HepG2 (cell line): Measurements from ENCODE around the gene PRSS8. TPM values are rescaled to one million over a fixed set of nuclear protein-coding genes. Genes with fewer than 3 reads are reported as not detected.
A peak's percentile ranks its signal among the peaks of the same experiment; 100 is the strongest.

Experiments
- AKAP8 ChIP-seq: sonication (generic); formaldehyde crosslinking; IDR thresholded peaks from 2 replicates; pipeline ENCODE4 v1.5.1; 2020; ENCODE audit warnings: mild to moderate bottlenecking, missing genetic modification reagents
- CENPT ChIP-seq: sonication (generic); formaldehyde crosslinking; IDR thresholded peaks from 2 replicates; pipeline ENCODE4 v1.8.0; 2022; ENCODE audit warnings: low read depth, mild to moderate bottlenecking, moderate library complexity, missing genetic modification reagents
- DNMT3B ChIP-seq: conservative IDR thresholded peaks from 2 replicates; pipeline ENCODE4 v1.6.1; 2016; ENCODE audit warnings: missing biosample characterization, control low read depth
- FIP1L1 ChIP-seq: fragments of 200-400 bp; formaldehyde crosslinking; IDR thresholded peaks from 2 replicates; pipeline ENCODE4 v1.6.1; 2018; ENCODE audit warnings: low read depth, mild to moderate bottlenecking, low read length, moderate library complexity, borderline replicate concordance; ENCODE audit not compliant: insufficient read depth
- FOXJ3 ChIP-seq: sonication (generic); formaldehyde crosslinking; IDR thresholded peaks from 2 replicates; pipeline ENCODE4 v1.4.0; 2020; ENCODE audit warnings: missing genetic modification reagents, mild to moderate bottlenecking, borderline replicate concordance
- KDM2A ChIP-seq: sonication (generic); formaldehyde crosslinking; IDR thresholded peaks from 2 replicates; pipeline ENCODE4 v1.4.0; 2020; ENCODE audit warnings: low read depth, missing genetic modification reagents, borderline replicate concordance
- KMT2B ChIP-seq: IDR thresholded peaks from 2 replicates; pipeline ENCODE4 v1.6.1; 2016; ENCODE audit warnings: missing genetic modification reagents, missing compliant biosample characterization
- RAD51 ChIP-seq: fragments of 450-650 bp; IDR thresholded peaks from 2 replicates; pipeline ENCODE4 v1.6.1; 2016; ENCODE audit warnings: borderline replicate concordance
- RNF2 ChIP-seq: fragments of 450-650 bp; conservative IDR thresholded peaks from 2 replicates; pipeline ENCODE4 v1.6.1; 2016; ENCODE audit warnings: low read depth
- SRF ChIP-seq: IDR thresholded peaks from 2 replicates; pipeline ENCODE4 v1.6.1; 2011; ENCODE audit warnings: mild to moderate bottlenecking, low read depth, low read length, moderate library complexity
- ZNF138 ChIP-seq: sonication (generic); formaldehyde crosslinking; IDR thresholded peaks from 2 replicates; pipeline ENCODE4 v1.5.0; 2020; ENCODE audit warnings: mild to moderate bottlenecking, low read depth, missing genetic modification reagents
- ZNF546 ChIP-seq: sonication (generic); formaldehyde crosslinking; conservative IDR thresholded peaks from 2 replicates; pipeline ENCODE4 v1.8.1; 2023; ENCODE audit warnings: mild to moderate bottlenecking, missing genetic modification reagents
- polyA plus RNA-seq, 8 experiments: library from polyadenylated mRNA; depleted of rRNA in 3 of 8; stranded (reverse) in 7 of 8; unstranded in 1 of 8; fragments of >200 nt; fragmentation: Illumina TruSeq in 4 of 8; extraction: Trizol in 4 of 8; gene quantifications; 2 replicates each; pipeline versions ENCODE4 v1.2.1 to v1.2.3, GENCODE V29; 2011 to 2016; ENCODE audit warnings: low read depth in 4 of 8, missing spikeins in 1 of 8, mixed read lengths in 1 of 8; ENCODE audit not compliant: insufficient read depth in 1 of 8
- total RNA-seq, 5 experiments: library from RNA; depleted of rRNA; stranded (reverse); fragments of >200 nt; fragmentation: Illumina TruSeq; extraction: Trizol; gene quantifications; 2 replicates each; pipeline ENCODE4 v1.2.3, GENCODE V29; 2016; ENCODE audit warnings: low read depth in 1 of 5
- TF ChIP-seq, protein P1 (sequence below): sonication (generic); formaldehyde crosslinking; IDR thresholded peaks from 2 replicates; pipeline ENCODE4 v1.5.0; 2020; ENCODE audit warnings: mild to moderate bottlenecking, missing genetic modification reagents
- TF ChIP-seq, protein P2 (sequence below): sonication (generic); formaldehyde crosslinking; IDR thresholded peaks from 2 replicates; pipeline ENCODE4 v1.4.0; 2020; ENCODE audit warnings: missing genetic modification reagents, borderline replicate concordance
- TF ChIP-seq, protein P3 (sequence below): sonication (generic); formaldehyde crosslinking; IDR thresholded peaks from 2 replicates; pipeline ENCODE4; 2020; ENCODE audit warnings: missing genetic modification reagents, mild to moderate bottlenecking, borderline replicate concordance
- TF ChIP-seq, protein P4 (sequence below): sonication (generic); formaldehyde crosslinking; IDR thresholded peaks from 2 replicates; pipeline ENCODE4 v1.4.0; 2020; ENCODE audit warnings: low read depth, missing genetic modification reagents

PRSS8 gene
- total and polyA plus RNA-seq, 2 of the 13 experiments (the other 11 are each of a cell fraction or from before 2014, with no cell fraction given) = 2.6 to 7.2 TPM

DNA sequence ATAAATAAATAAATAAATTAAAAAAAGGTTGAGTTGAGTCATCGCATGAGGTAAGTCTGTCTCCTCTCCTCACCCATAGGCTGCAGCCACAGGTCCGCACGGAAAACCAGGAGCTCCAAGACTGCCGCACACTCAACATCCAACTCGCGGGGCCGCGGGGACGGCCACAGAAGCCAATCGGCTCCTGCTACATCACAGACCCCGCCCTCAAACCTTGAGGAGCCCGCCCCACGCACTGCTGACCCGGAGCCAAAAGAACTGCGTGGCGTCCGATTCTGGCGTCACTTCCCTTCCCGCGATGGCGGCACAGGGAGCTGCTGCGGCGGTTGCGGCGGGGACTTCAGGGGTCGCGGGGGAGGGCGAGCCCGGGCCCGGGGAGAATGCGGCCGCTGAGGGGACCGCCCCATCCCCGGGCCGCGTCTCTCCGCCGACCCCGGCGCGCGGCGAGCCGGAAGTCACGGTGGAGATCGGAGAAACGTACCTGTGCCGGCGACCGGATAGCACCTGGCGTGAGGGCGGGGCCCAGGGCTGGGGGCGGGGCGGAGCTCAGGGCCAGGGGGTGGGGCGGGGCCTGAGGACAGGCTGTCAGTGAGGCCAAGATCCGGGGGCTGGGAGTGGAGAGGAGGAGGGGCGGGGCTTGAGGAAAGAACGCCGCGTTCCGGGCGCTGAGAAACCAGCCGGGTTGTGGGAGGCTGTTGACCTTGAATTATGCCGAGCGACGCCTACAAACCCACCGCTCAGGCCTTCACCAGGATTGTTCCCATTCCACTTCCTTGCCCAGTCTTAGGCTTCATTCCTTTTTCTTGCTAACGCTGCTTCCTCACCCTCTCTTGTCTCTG lies 17.9 kb downstream of the PRSS8 start, which contains the start of gene KAT8 (continued):
- TF ChIP-seq ZNF546 (CRISPR knock-in tag) (no peak), AKAP8 (CRISPR knock-in tag) (no peak; the same call in 1 of the 2 replicates), KMT2B (CRISPR knock-in tag) (peak; percentile 84), RNF2 (no peak), FIP1L1 (0 out of 2 replicates have a peak, but pooled peaks have one; percentile 61), SRF (peak; percentile 64), KDM2A (CRISPR knock-in tag) (peak; percentile 99), RAD51 (no peak), ZNF138 (CRISPR knock-in tag) (no peak), CENPT (CRISPR knock-in tag) (0 out of 2 replicates have a peak, but pooled peaks have one; percentile 43), DNMT3B (CRISPR knock-in tag) (no peak), FOXJ3 (CRISPR knock-in tag) (no peak)
- TF ChIP-seq, protein P1, sequence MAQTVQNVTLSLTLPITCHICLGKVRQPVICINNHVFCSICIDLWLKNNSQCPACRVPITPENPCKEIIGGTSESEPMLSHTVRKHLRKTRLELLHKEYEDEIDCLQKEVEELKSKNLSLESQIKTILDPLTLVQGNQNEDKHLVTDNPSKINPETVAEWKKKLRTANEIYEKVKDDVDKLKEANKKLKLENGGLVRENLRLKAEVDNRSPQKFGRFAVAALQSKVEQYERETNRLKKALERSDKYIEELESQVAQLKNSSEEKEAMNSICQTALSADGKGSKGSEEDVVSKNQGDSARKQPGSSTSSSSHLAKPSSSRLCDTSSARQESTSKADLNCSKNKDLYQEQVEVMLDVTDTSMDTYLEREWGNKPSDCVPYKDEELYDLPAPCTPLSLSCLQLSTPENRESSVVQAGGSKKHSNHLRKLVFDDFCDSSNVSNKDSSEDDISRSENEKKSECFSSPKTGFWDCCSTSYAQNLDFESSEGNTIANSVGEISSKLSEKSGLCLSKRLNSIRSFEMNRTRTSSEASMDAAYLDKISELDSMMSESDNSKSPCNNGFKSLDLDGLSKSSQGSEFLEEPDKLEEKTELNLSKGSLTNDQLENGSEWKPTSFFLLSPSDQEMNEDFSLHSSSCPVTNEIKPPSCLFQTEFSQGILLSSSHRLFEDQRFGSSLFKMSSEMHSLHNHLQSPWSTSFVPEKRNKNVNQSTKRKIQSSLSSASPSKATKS (CRISPR knock-in tag) = no peak
- TF ChIP-seq, protein P2, sequence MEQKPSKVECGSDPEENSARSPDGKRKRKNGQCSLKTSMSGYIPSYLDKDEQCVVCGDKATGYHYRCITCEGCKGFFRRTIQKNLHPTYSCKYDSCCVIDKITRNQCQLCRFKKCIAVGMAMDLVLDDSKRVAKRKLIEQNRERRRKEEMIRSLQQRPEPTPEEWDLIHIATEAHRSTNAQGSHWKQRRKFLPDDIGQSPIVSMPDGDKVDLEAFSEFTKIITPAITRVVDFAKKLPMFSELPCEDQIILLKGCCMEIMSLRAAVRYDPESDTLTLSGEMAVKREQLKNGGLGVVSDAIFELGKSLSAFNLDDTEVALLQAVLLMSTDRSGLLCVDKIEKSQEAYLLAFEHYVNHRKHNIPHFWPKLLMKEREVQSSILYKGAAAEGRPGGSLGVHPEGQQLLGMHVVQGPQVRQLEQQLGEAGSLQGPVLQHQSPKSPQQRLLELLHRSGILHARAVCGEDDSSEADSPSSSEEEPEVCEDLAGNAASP (CRISPR knock-in tag) = peak; percentile 82
- TF ChIP-seq, protein P3, sequence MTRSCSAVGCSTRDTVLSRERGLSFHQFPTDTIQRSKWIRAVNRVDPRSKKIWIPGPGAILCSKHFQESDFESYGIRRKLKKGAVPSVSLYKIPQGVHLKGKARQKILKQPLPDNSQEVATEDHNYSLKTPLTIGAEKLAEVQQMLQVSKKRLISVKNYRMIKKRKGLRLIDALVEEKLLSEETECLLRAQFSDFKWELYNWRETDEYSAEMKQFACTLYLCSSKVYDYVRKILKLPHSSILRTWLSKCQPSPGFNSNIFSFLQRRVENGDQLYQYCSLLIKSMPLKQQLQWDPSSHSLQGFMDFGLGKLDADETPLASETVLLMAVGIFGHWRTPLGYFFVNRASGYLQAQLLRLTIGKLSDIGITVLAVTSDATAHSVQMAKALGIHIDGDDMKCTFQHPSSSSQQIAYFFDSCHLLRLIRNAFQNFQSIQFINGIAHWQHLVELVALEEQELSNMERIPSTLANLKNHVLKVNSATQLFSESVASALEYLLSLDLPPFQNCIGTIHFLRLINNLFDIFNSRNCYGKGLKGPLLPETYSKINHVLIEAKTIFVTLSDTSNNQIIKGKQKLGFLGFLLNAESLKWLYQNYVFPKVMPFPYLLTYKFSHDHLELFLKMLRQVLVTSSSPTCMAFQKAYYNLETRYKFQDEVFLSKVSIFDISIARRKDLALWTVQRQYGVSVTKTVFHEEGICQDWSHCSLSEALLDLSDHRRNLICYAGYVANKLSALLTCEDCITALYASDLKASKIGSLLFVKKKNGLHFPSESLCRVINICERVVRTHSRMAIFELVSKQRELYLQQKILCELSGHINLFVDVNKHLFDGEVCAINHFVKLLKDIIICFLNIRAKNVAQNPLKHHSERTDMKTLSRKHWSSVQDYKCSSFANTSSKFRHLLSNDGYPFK (CRISPR knock-in tag) = peak; percentile 35
- TF ChIP-seq, protein P4, sequence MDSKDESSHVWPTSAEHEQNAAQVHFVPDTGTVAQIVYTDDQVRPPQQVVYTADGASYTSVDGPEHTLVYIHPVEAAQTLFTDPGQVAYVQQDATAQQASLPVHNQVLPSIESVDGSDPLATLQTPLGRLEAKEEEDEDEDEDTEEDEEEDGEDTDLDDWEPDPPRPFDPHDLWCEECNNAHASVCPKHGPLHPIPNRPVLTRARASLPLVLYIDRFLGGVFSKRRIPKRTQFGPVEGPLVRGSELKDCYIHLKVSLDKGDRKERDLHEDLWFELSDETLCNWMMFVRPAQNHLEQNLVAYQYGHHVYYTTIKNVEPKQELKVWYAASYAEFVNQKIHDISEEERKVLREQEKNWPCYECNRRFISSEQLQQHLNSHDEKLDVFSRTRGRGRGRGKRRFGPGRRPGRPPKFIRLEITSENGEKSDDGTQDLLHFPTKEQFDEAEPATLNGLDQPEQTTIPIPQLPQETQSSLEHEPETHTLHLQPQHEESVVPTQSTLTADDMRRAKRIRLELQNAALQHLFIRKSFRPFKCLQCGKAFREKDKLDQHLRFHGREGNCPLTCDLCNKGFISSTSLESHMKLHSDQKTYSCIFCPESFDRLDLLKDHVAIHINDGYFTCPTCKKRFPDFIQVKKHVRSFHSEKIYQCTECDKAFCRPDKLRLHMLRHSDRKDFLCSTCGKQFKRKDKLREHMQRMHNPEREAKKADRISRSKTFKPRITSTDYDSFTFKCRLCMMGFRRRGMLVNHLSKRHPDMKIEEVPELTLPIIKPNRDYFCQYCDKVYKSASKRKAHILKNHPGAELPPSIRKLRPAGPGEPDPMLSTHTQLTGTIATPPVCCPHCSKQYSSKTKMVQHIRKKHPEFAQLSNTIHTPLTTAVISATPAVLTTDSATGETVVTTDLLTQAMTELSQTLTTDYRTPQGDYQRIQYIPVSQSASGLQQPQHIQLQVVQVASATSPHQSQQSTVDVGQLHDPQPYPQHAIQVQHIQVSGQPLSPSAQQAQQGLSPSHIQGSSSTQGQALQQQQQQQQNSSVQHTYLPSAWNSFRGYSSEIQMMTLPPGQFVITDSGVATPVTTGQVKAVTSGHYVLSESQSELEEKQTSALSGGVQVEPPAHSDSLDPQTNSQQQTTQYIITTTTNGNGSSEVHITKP = 0 out of 2 replicates have a peak, but pooled peaks have one; percentile 54
